Activated CD8-positive, alpha-beta T cell treated with anti-CD3 and anti-CD28 coated beads for 36 hours (primary cell): ENCODE measurements around the gene TLE6. TPM values are rescaled to one million over a fixed set of nuclear protein-coding genes. Genes with fewer than 3 reads are reported as not detected.

Source experiments
- ATAC-seq: fragments of 200-7000 bp; cut with Tn5 transposase; one replicate; pipeline ENCODE4 v1.10.0; 2021; ENCODE audit warnings: mild to moderate bottlenecking, moderate library complexity
- CTCF ChIA-PET: fragments of 350-600 bp; sonication (Branson Sonifier 250); formaldehyde crosslinking; loops from one replicate; lab custom pipeline; 2021; ENCODE audit warnings: antibody characterized with exemption; lab: Charles Lee
- POLR2A ChIA-PET: fragments of 350-600 bp; sonication (Branson Sonifier 250); formaldehyde crosslinking; loops from one replicate; lab custom pipeline; 2021; ENCODE audit warnings: antibody characterized with exemption; lab: Charles Lee
- DNase-seq: peaks from one replicate; pipeline ENCODE4 v3.0.0-alpha.2; 2020
- H3K27ac Mint-ChIP-seq: one replicate; pipeline ENCODE4 v1.8.0; 2021; ENCODE audit warnings: mild to moderate bottlenecking, mixed read lengths
- H3K27me3 Mint-ChIP-seq: one replicate; pipeline ENCODE4 v1.8.0; 2021; ENCODE audit warnings: mixed read lengths
- H3K36me3 Mint-ChIP-seq: one replicate; pipeline ENCODE4 v1.8.0; 2021; ENCODE audit warnings: low read depth, mixed read lengths
- H3K4me1 Mint-ChIP-seq: one replicate; pipeline ENCODE4 v1.8.0; 2021; ENCODE audit warnings: low read depth, mixed read lengths
- H3K4me3 Mint-ChIP-seq: one replicate; pipeline ENCODE4 v1.8.0; 2021; ENCODE audit warnings: mild to moderate bottlenecking, moderate library complexity, mixed read lengths
- H3K9me3 Mint-ChIP-seq: one replicate; pipeline ENCODE4 v1.8.0; 2021; ENCODE audit warnings: mixed read lengths
- CTCF ChIP-seq: fragments of 200-600 bp; IDR thresholded peaks from one replicate; pipeline ENCODE4 v1.8.0; 2022; ENCODE audit warnings: antibody characterized with exemption, mild to moderate bottlenecking
- intact Hi-C: fragments of 100-400 bp; cut with micrococcal nuclease; formaldehyde crosslinking; loops from one replicate; pipeline ENCODE4 v1.10.0; 2022
- total RNA-seq, 2 experiments: library from RNA; stranded (reverse); gene quantifications; one replicate each; pipeline ENCODE4 v1.2.3, GENCODE V29; 2021

Gene TLE6
- total RNA-seq, 2 experiments from 2014 or later: 3.5 to 5.1 TPM

DNA sequence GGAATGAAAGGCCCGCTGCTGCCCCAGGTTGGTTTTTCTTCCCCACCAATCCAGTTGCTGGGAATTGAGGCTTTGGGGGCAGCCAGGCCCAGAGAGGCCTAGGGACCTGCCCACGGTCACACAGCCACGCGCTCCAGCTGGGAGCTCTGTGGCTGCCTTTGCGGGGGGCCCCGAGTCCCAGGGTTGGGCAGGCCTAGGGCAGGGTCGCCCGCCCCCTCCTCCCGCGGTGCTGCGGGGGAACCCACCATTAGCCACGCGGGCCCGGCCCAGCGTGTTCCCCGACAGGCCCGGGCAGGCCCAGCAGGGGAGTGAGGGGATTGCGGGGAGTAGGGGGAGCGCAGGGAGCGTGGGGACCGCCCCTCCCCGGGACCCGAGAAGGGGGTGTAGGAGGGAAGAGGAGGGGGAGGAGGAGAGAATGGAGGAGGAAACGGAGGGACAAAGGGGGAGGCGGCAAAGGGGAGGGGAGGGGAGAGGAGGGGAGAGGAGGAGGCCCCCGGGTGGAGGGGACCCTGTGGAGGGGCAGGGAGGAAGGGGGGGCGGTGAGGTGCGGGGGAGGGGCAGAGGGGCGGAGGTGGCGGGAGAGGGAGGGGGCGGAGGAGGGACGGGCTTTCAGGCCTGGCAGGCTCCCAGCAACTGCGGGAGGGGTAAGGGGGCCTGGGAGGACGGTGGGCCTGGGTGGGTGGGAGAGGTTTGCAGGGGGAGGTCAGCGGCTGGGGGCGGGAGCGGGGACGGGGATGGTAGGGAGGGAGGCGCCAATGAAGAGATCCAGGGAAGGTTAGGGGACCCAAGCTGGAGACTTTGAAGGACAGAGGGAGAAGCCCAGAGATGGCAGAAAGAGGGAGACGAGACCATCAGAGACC, 64.6 kb downstream of the TLE6 start:
- POLR2A ChIA-PET: interaction anchor here (0.9 to 3.4 kb wide), 5 partner anchors 8 to 15 kb away, joined by 3 to 12 read pairs (median 5); no protein-coding TSS in a partner anchor
- peaks cover 15% of the 10 kb centered on the region for H3K4me1 Mint-ChIP-seq
- DNase-seq (no peak), ATAC-seq (no peak)
- peak overlapping the region; percentile 2 for H3K4me3 Mint-ChIP-seq
- CTCF ChIA-PET: interaction anchor here (0.8 to 1.5 kb wide), 3 partner anchors 15 to 62 kb away, joined by 3 to 4 read pairs (median 3); no protein-coding TSS in a partner anchor
- H3K9me3 Mint-ChIP-seq: no peaks in the 10 kb centered on the region
- H3K36me3 Mint-ChIP-seq: no peaks in the 10 kb centered on the region
- no peak for TF ChIP-seq CTCF
- intact Hi-C loops: no loop called here
- no peak overlapping the region for H3K27ac Mint-ChIP-seq
- H3K27me3 Mint-ChIP-seq: no peaks in the 10 kb centered on the region

DNA sequence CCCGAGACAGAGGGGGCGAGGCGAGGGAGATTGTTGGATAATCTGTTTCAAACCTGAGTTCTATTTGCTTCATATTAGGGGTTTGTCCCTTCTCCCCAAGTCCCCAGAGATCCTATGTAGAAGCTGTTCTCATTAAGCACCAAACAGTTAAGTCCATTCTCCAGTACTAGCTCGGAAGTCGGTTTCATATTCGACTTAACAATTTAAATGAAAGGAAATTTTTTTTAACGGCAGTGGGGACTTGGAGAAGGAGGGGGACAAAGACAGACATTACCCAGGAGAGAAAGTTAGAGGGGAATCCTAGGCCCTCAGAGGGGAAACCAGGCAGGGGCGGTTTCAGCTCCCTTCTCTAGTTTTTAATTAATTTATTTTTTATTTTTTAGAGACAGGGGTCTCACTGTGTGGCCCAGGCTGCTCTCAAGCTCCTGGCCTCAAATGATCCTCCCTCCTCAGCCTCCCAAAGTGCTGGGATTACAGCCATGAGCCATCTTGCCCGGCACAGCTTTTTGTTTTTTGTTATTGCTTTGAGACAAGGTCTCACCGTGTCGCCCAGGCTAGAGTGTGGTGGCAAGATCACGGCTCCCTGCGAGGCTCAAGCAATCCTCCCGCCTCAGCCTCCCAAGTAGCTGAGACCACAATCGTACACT, 65.4 kb downstream of the TLE6 start:
- DNase-seq: no peak
- Mint-ChIP-seq H3K36me3 (no peaks in the 10 kb centered on the region), H3K27ac (no peak overlapping the region), H3K27me3 (no peaks in the 10 kb centered on the region), H3K4me3 (peak overlapping the region; percentile 2), H3K9me3 (no peaks in the 10 kb centered on the region), H3K4me1 (peaks cover 18% of the 10 kb centered on the region)
- no peak for ATAC-seq
- POLR2A ChIA-PET: interaction anchor here (1.0 to 1.1 kb wide), 2 partner anchors 8 to 12 kb away, joined by 4 to 5 read pairs; no protein-coding TSS in a partner anchor
- TF ChIP-seq CTCF: no peak
- intact Hi-C loops: no loop called here
- CTCF ChIA-PET: interaction anchor here (0.8 to 1.5 kb wide), 4 partner anchors 9 to 61 kb away, joined by 3 to 4 read pairs (median 4); no protein-coding TSS in a partner anchor

Other genes with a start within 250 kb of the TLE6 start
- gene SLC39A3, start 237.5 kb upstream of the TLE6 start, total RNA-seq: 10 to 100 TPM; 35.5 to 38.1 TPM
- 10 to 100 TPM; 53.4 to 60.8 TPM for gene SGTA, start 194.3 kb upstream of the TLE6 start, total RNA-seq
- 100 to 1,000 TPM; 157 to 158 TPM for gene THOP1, start 192.1 kb upstream of the TLE6 start, total RNA-seq
- 1 to 10 TPM in 1 of 2 experiments, under 1 TPM in 1; 0.83 to 1.5 TPM for gene ZNF554, start 157.7 kb upstream of the TLE6 start, total RNA-seq
- 1 to 10 TPM; 1.5 to 2.1 TPM for gene ZNF555, start 136.1 kb upstream of the TLE6 start, total RNA-seq
- gene ZNF556, start 110.2 kb upstream of the TLE6 start, total RNA-seq: not detected
- gene ZNF57, start 76.6 kb upstream of the TLE6 start, total RNA-seq: 1 to 10 TPM; 5.0 to 5.1 TPM
- gene ZNF77, start 32.6 kb upstream of the TLE6 start, total RNA-seq: 1 to 10 TPM; 2.6 to 2.8 TPM
- 1 to 10 TPM; 2.8 to 3.0 TPM for gene TLE2, start 51.7 kb downstream of the TLE6 start, total RNA-seq
- 100 to 1,000 TPM; 283 to 296 TPM for gene TLE5, start 84.9 kb downstream of the TLE6 start, total RNA-seq
- gene GNA11, start 116.8 kb downstream of the TLE6 start, total RNA-seq: 1 to 10 TPM; 5.2 to 5.4 TPM
- 10 to 100 TPM; 44.1 to 45.5 TPM for gene GNA15, start 158.5 kb downstream of the TLE6 start, total RNA-seq
- gene S1PR4, start 201.2 kb downstream of the TLE6 start, total RNA-seq: 10 to 100 TPM; 48.5 to 51.9 TPM
- gene NCLN, start 208.4 kb downstream of the TLE6 start, total RNA-seq: 10 to 100 TPM; 55.9 to 56.8 TPM
- gene CELF5, start 247.1 kb downstream of the TLE6 start, total RNA-seq: under 1 TPM; 0.20 to 0.56 TPM